Muscle layer of colon (tissue), 2 donors: ENCODE data around the gene GGACT.

Experiments
- H3K27ac ChIP-seq: one replicate; pipeline ENCODE4 v1.7.0; 2013; ENCODE audit warnings: low read depth, mild to moderate bottlenecking, low read length, moderate library complexity
- H3K27me3 ChIP-seq, 2 donors: one replicate each; pipeline ENCODE4 v1.7.0; 2013; ENCODE audit warnings: low read length in 2 of 2, mild to moderate bottlenecking in 2 of 2; ENCODE audit not compliant: insufficient read depth in 2 of 2, control insufficient read depth in 1 of 2
- H3K36me3 ChIP-seq: one replicate; pipeline ENCODE4 v1.7.0; 2013; ENCODE audit warnings: mild to moderate bottlenecking, low read length; ENCODE audit not compliant: insufficient read depth
- H3K4me1 ChIP-seq: one replicate; pipeline ENCODE4 v1.7.0; 2013; ENCODE audit warnings: mild to moderate bottlenecking, low read length; ENCODE audit not compliant: insufficient read depth
- H3K4me3 ChIP-seq, 2 donors: one replicate each; pipeline ENCODE4 v1.7.0; 2013; ENCODE audit warnings: low read length in 2 of 2, low read depth in 1 of 2, mild to moderate bottlenecking in 1 of 2, moderate library complexity in 1 of 2
- H3K9ac ChIP-seq: one replicate; pipeline ENCODE4 v1.7.0; 2013; ENCODE audit warnings: low read length
- H3K9me3 ChIP-seq: one replicate; pipeline ENCODE4 v1.7.0; 2013; ENCODE audit warnings: mild to moderate bottlenecking, low read length
- donor health status: abdominal sarcoma.
- donor health status: Adenocarcinoma of cecum.

GGACT gene

GRCh38 chr13:100545684-100546061 lies 42.9 kb downstream of the GGACT start:
- Histone ChIP-seq H3K9ac (no peak overlapping the region), H3K27me3 (no peaks in the 10 kb centered on the region), H3K4me3 (no peak overlapping the region), H3K4me1 (peaks cover 30% of the 10 kb centered on the region), H3K9me3 (no peaks in the 10 kb centered on the region), H3K27ac (no peak overlapping the region), H3K36me3 (no peaks in the 10 kb centered on the region)

- H3K27ac ChIP-seq: no peak overlapping the region
- H3K9me3 ChIP-seq: no peaks in the 10 kb centered on the region
- H3K4me3 ChIP-seq: no peak overlapping the region
- no peaks in the 10 kb centered on the region for H3K36me3 ChIP-seq
- H3K4me1 ChIP-seq: peaks cover 29% of the 10 kb centered on the region
- H3K9ac ChIP-seq: no peak overlapping the region
- no peaks in the 10 kb centered on the region for H3K27me3 ChIP-seq
Observed at GRCh38 chr13:100544866-100545683, 43.5 kb downstream of the GGACT start.

DNA sequence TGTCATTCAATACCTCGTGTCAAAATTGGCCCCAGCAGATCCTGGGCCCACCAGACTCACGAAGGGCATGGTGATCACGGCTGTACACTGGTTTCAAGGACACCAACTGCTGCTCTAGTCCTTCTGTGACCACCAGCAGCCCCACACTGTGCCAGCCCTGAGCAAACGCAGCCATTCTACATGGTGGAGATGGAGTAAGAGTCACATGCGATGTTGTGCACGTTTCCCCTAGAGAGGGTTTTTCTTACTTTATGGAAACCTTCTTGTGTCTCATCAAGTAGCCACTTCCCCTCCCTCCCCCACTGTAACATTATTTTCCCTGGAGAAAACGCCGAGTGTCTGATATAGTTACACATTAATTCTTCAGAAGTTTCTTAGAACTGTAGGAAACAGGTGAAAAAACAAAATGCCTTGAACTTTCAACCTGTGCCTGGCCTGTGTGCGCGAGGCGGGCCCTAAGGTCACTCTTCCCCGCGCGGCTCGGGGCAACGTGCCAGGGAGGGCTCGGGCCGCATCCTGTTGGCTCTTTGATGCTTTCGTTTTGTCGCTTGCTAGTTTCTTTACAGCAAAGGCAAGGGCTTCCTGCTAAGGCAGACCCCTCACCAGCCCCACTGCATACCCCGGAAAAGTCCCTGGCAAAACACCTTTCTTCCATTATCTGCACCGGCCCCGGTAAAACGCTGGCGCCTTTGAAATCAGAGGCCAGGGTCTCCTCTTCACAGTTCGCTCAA lies 44.6 kb downstream of the GGACT start:
- no peaks in the 10 kb centered on the region for H3K9me3 ChIP-seq
- H3K27ac ChIP-seq: no peak overlapping the region
- no peaks in the 10 kb centered on the region for H3K27me3 ChIP-seq
- no peaks in the 10 kb centered on the region for H3K36me3 ChIP-seq
- H3K4me1 ChIP-seq: peaks cover 18% of the 10 kb centered on the region
- no peak overlapping the region for H3K4me3 ChIP-seq
- no peak overlapping the region for H3K9ac ChIP-seq

DNA sequence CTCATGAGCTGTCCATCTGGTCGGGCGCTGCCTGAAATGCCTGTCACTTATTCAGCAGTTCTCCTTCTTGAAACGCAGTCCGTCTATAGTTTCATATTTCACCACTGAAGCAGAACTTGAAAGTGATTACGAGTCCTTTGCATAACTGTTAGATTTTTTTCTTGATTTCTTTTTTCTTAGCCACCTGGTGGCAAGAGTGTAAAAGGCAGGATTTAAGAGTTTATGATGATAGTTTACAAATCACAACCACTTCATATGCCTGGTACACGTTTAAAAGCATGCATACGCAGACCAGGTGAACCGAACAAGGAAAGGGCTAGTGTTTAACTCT lies 45.8 kb downstream of the GGACT start:
- Histone ChIP-seq H3K4me3 (no peak overlapping the region), H3K27me3 (no peaks in the 10 kb centered on the region), H3K36me3 (no peaks in the 10 kb centered on the region), H3K9me3 (no peaks in the 10 kb centered on the region), H3K4me1 (peaks cover 9% of the 10 kb centered on the region), H3K27ac (no peak overlapping the region), H3K9ac (no peak overlapping the region)

GRCh38 chr13:100541897-100542825 lies 46.4 kb downstream of the GGACT start:
- Histone ChIP-seq H3K27me3 (no peaks in the 10 kb centered on the region), H3K4me1 (peaks cover 3% of the 10 kb centered on the region), H3K4me3 (no peak overlapping the region), H3K9me3 (no peaks in the 10 kb centered on the region), H3K27ac (no peak overlapping the region), H3K9ac (no peak overlapping the region), H3K36me3 (no peaks in the 10 kb centered on the region)

GRCh38 chr13:100540621-100541020 lies 48.0 kb downstream of the GGACT start:
- Histone ChIP-seq H3K9ac (no peak overlapping the region), H3K27me3 (no peaks in the 10 kb centered on the region), H3K4me3 (no peak overlapping the region), H3K9me3 (no peaks in the 10 kb centered on the region), H3K4me1 (no peaks in the 10 kb centered on the region), H3K27ac (no peak overlapping the region), H3K36me3 (no peaks in the 10 kb centered on the region)

- Histone ChIP-seq H3K4me1 (no peaks in the 10 kb centered on the region), H3K27ac (no peak overlapping the region), H3K9me3 (no peaks in the 10 kb centered on the region), H3K27me3 (no peaks in the 10 kb centered on the region), H3K4me3 (no peak overlapping the region), H3K9ac (no peak overlapping the region), H3K36me3 (no peaks in the 10 kb centered on the region)
Observed at GRCh38 chr13:100537951-100538462, 50.6 kb downstream of the GGACT start.

DNA sequence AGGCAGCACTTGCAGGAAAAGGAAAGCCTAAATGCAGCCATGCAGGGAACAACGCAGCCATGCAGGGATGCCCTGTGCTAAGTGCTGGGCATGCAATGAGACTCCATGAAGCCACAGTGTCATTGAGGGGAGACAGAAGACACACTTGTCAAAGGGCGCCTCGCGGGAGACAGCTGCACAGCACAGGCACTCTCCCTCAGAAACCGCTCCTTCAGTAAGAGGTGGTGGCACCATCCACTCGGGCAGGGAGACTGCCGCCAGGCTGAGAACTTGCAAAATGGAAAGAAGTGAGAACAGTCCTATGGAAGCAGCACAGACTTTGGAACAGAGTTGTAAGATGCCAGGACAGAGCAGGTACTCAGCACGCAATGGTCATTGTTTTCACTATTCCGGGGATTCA lies 51.1 kb downstream of the GGACT start:
- H3K9ac ChIP-seq: no peak overlapping the region

GRCh38 chr13:100536643-100537180 lies 51.9 kb downstream of the GGACT start:
- no peak overlapping the region for H3K27ac ChIP-seq
- H3K4me3 ChIP-seq: no peak overlapping the region
- no peaks in the 10 kb centered on the region for H3K27me3 ChIP-seq
- no peaks in the 10 kb centered on the region for H3K36me3 ChIP-seq
- H3K9ac ChIP-seq: no peak overlapping the region
- no peaks in the 10 kb centered on the region for H3K4me1 ChIP-seq
- no peaks in the 10 kb centered on the region for H3K9me3 ChIP-seq

More for the DNA sequence above, 51.1 kb downstream of the GGACT start:
- H3K27ac ChIP-seq: no peak overlapping the region
- no peaks in the 10 kb centered on the region for H3K36me3 ChIP-seq
- no peaks in the 10 kb centered on the region for H3K27me3 ChIP-seq
- H3K4me3 ChIP-seq: no peak overlapping the region
- no peaks in the 10 kb centered on the region for H3K9me3 ChIP-seq
- no peaks in the 10 kb centered on the region for H3K4me1 ChIP-seq

DNA sequence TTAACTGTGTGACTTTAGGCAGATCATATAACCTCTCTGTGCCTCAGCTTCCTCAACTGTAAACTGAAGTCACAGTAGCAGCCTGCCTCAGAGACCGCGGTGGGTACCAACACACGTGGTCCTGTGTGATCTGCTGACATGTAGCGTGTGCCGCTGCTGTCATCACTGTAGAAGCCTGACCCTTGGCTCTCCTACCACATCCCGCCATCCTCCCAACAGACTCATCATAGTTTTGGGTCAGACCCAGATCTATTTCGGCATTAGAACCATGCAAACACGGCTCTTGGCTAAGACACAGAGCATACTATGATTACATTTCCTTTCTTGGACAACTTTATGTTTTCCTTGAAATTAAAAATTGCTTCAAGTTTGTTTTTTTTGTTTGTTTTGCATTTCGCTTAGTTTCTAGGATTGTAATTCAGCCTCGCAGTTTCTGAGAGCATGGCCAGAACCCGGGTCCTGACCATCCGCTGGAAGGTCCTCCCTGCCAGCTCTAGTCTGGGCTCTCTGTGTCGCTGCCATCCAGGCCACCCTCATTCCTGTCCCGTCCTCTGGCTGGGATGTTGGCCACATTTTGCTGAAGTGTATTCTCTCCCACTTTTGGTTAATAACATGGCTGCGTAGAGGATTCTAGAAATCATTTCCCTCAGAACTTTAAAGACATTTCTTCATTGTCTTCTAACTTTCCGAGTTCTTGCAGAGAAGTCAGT lies 53.0 kb downstream of the GGACT start:
- no peaks in the 10 kb centered on the region for H3K36me3 ChIP-seq
- no peaks in the 10 kb centered on the region for H3K4me1 ChIP-seq
- H3K27ac ChIP-seq: no peak overlapping the region

More for the DNA sequence above, 53.0 kb downstream of the GGACT start:
- Histone ChIP-seq H3K9ac (no peak overlapping the region), H3K27me3 (no peaks in the 10 kb centered on the region), H3K4me3 (no peak overlapping the region), H3K9me3 (no peaks in the 10 kb centered on the region)
